ENCODE data around the gene AFAP1.

GRCh38 chr4:7941111-7941964, 1.7 kb upstream of the AFAP1 start:
- TF ChIP-seq POLR2A (IDR thresholded peaks at IDR 0.05) = no peak
- TF ChIP-seq CTCF (IDR thresholded peaks at IDR 0.05) = no peak
